Thyroid gland (tissue), 4 donors: ENCODE measurements around the gene RTN4RL1. TPM values are rescaled to one million over a fixed set of nuclear protein-coding genes. Genes with fewer than 3 reads are reported as not detected.

Experiments used
- DNase-seq, 2 donors: peaks; one replicate each; pipeline ENCODE4 v3.0.0-alpha.2; 2019
- H3K27ac ChIP-seq, 3 donors: fragments of 200-600 bp; sonication (generic); 1 replicate in 2 of 3; 2 replicates in 1 of 3; pipeline ENCODE4 v1.5.1; 2016 to 2019; ENCODE audit warnings: mild to moderate bottlenecking in 1 of 3, moderate library complexity in 1 of 3
- H3K27me3 ChIP-seq: fragments of 200-600 bp; sonication (generic); one replicate; pipeline ENCODE4 v1.5.1; 2019
- H3K36me3 ChIP-seq, 2 donors: fragments of 200-600 bp; sonication (generic); one replicate each; pipeline ENCODE4 v1.5.1; 2016 to 2019
- H3K4me1 ChIP-seq, 2 donors: fragments of 200-600 bp; sonication (generic); one replicate each; pipeline ENCODE4 v1.5.1; 2017 to 2019
- H3K4me3 ChIP-seq, 3 donors: fragments of 200-600 bp; sonication (generic); replicated peaks in 1 of 3; 1 replicate in 2 of 3; 2 replicates in 1 of 3; pipeline ENCODE4 v1.5.1; 2016; ENCODE audit warnings: mild to moderate bottlenecking in 1 of 3
- H3K9me3 ChIP-seq: fragments of 200-600 bp; sonication (generic); one replicate; pipeline ENCODE4 v1.5.1; 2017
- CTCF ChIP-seq, 6 experiments: fragments of 200-600 bp in 3 of 6; fragments of 450-650 bp in 3 of 6; sonication (generic) in 3 of 6; IDR thresholded peaks; one replicate each; pipeline ENCODE4 v1.5.1; 2016 to 2019; ENCODE audit warnings: antibody characterized with exemption in 6 of 6, mild to moderate bottlenecking in 2 of 6, inconsistent platforms in 1 of 6, moderate library complexity in 1 of 6
- POLR2A ChIP-seq, 2 donors: fragments of 450-650 bp; IDR thresholded peaks; one replicate each; pipeline ENCODE4 v1.6.1; 2017; ENCODE audit warnings: antibody characterized with exemption in 2 of 2, mild to moderate bottlenecking in 2 of 2, moderate library complexity in 1 of 2
- WGBS, 2 donors: methylation state at CpG; one replicate each; pipeline ENCODE4 v1.1.5; 2017; 5-methylcytosine and 5-hydroxymethylcytosine counted together
- intact Hi-C: fragments of 100-400 bp; cut with DNase I; formaldehyde crosslinking; loops from one replicate; pipeline ENCODE4 v1.15.1; 2023
- total RNA-seq, 4 donors: library from RNA; depleted of rRNA; stranded (reverse); fragments of >200 nt; gene quantifications; one replicate each; pipeline ENCODE4 v1.2.3, GENCODE V29; 2016

Gene RTN4RL1
- total RNA-seq, 4 donors from 2014 or later, result 1.6 to 4.9 (median 2.5) TPM

- intact Hi-C loops, result no loop called here
Measured at GRCh38 chr17:1908699-1909309, 116.3 kb downstream of the RTN4RL1 start.

GRCh38 chr17:1907909-1908698 is 117.0 kb downstream of the RTN4RL1 start:
- WGBS, 2 donors, result 8% methylated on average over 23 to 40 of the region's 49 CpGs
- Histone ChIP-seq H3K4me3 (no peak overlapping the region), H3K9me3 (no peaks in the 10 kb centered on the region), H3K27ac (no peak overlapping the region), H3K36me3 (no peaks in the 10 kb centered on the region), H3K27me3 (peaks cover 8% of the 10 kb centered on the region), H3K4me1 (peaks cover 8% of the 10 kb centered on the region in 2 donors)
- intact Hi-C loops, result no loop called here
- peak; percentile 11 to 14 for DNase-seq
- no peak for TF ChIP-seq POLR2A (IDR thresholded peaks at IDR 0.05)
- TF ChIP-seq CTCF (IDR thresholded peaks at IDR 0.05), result no peak

More at GRCh38 chr17:1908699-1909309, 116.3 kb downstream of the RTN4RL1 start:
- Histone ChIP-seq H3K27me3 (peaks cover 8% of the 10 kb centered on the region), H3K4me3 (no peak overlapping the region), H3K9me3 (no peaks in the 10 kb centered on the region), H3K27ac (no peak overlapping the region), H3K36me3 (no peaks in the 10 kb centered on the region), H3K4me1 (peaks cover 8% of the 10 kb centered on the region in 2 donors)
- DNase-seq, result peak; percentile 62 to 68
- 10 to 11% methylated on average over 10 to 16 of the region's 22 CpGs for WGBS, 2 donors
- no peak for TF ChIP-seq POLR2A (IDR thresholded peaks at IDR 0.05)
- peak in 5 of 6 experiments; percentile 37 to 80 (median 77) for TF ChIP-seq CTCF (IDR thresholded peaks at IDR 0.05)

GRCh38 chr17:1907216-1907631 is 117.9 kb downstream of the RTN4RL1 start:
- peaks cover 8% of the 10 kb centered on the region for H3K27me3 ChIP-seq
- no peak overlapping the region for H3K4me3 ChIP-seq
- intact Hi-C loops, result no loop called here
- no peak for DNase-seq
- TF ChIP-seq CTCF (IDR thresholded peaks at IDR 0.05) (no peak), POLR2A (IDR thresholded peaks at IDR 0.05) (no peak)
- peaks cover 8% of the 10 kb centered on the region in 2 donors for H3K4me1 ChIP-seq
- 69 to 70% methylated on average over 17 of the region's 17 CpGs for WGBS, 2 donors
- no peaks in the 10 kb centered on the region for H3K36me3 ChIP-seq
- no peak overlapping the region for H3K27ac ChIP-seq
- H3K9me3 ChIP-seq, result no peaks in the 10 kb centered on the region

GRCh38 chr17:1906662-1907101 is 118.5 kb downstream of the RTN4RL1 start:
- Histone ChIP-seq H3K27ac (no peak overlapping the region), H3K9me3 (no peaks in the 10 kb centered on the region), H3K27me3 (peaks cover 8% of the 10 kb centered on the region), H3K4me3 (no peak overlapping the region), H3K36me3 (no peaks in the 10 kb centered on the region), H3K4me1 (peaks cover 8% of the 10 kb centered on the region in 2 donors)
- intact Hi-C loops, result no loop called here
- no peak for TF ChIP-seq CTCF (IDR thresholded peaks at IDR 0.05)
- no peak for TF ChIP-seq POLR2A (IDR thresholded peaks at IDR 0.05)
- 43 to 53% methylated on average over 8 of the region's 8 CpGs for WGBS, 2 donors
- no peak for DNase-seq
